Stimulated activated CD8-positive, alpha-beta memory T cell treated with anti-CD3 and anti-CD28 coated beads, Interleukin-12 subunit alpha, Interleukin-12 subunit beta, amount 100 ng/mL, for 4 hours (primary cell): Measurements from ENCODE around the gene DOCK1.

Experiments used
- DNase-seq: peaks from one replicate; pipeline ENCODE4 v3.0.0-alpha.2; 2020; ENCODE audit warnings: low read depth

The DOCK1 gene

DNA sequence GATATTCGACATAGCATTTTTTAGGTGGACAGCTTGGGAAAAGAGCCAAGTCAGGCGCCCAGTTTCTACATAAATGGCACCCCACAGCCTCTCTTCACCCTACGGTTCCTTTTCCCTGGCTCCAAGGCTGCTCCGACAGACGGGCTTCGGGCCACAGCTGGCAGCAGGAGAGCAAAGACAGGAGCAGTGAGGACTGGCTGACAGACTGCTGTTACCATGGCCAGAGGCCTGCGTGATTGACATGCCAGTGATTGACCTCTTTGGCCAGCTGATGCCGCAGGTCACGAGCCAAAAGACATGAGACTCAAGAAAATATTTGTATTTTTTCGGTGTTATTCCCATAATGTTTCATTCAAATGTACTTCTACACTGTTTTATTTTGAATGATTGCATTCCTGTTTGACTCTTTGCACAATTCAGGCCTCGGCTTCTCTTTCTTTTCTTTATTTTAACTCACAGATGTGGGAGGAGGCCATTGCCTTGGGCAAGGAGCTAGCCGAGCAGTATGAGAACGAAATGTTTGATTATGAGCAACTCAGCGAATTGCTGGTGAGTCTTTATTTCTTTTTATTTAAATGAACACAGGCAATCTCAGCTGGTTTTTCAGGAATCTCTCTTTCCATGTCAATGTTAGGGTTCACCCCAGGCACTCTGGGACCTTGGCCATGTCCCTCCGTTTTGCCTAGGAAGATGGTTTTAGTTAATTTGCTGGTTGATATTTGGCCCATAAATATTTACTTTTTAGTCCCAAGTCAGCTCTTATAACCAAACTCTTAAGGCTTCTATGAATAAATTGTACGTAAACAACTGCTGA, 497.6 kb downstream of the DOCK1 start:
- DNase-seq = no peak

DNA sequence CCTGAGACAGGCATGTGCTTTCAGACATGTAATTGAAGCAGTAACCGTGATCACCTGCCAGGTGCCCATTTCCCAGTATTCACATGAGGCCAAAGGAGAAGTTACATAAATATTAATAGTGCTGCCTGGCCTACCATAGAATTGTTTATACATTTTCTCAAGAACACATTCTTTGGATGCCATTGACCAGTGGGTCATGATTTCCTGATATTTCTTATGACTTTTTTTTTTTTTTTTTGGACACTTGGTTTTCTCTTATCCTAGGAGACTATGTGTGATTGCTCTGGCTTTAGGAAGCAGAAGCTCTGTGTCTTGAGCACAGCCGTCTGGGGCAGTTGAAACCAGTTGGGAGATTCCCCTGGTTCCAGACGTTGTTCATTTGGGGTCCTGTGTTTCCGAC, 500.0 kb downstream of the DOCK1 start:
- no peak for DNase-seq

DNA sequence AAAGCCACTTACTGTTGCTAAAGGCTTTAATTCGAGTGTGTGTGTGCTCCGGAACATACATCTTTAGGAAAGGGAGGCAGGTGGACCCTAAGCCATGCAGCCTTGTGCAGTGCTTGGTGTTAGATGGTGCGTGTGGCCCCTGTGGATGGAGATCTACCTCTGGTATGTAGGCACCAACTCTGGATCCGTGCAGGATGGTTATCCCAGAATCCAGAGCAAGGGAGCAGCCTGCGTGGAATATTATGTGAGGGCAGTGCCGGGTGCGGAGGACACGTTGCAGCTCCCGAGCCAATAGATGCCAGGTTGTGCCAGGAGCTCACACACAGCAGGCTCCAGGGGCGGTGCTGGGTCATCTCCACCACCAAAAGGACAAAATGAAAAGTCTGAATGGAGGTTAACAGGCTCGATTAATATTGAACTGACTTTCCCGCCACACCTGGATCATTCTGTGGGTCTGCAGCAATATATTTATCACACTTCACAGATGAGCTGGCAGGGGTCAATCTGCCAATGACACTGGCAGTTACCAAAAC, 500.9 kb downstream of the DOCK1 start:
- no peak for DNase-seq

DNA sequence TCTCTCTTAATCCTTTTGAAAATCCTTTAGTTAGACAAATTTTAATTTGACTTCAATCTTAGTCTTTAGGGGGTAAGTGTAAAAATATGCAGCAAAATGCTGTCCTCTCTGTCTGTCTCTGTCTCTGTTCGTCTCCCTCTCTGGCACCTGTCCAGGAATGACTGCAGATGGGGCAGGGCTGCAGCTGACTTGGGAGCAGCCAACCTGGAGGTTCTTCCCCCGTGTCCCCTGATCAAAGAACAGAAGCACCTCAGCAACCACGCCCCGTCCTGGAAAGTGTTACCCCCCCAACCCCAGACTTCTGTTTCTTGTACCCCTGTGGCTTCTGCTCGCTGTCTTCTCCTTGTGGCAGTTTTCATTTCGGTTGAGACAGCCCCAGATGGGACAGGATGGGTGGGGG, 502.3 kb downstream of the DOCK1 start:
- DNase-seq = no peak

DNA sequence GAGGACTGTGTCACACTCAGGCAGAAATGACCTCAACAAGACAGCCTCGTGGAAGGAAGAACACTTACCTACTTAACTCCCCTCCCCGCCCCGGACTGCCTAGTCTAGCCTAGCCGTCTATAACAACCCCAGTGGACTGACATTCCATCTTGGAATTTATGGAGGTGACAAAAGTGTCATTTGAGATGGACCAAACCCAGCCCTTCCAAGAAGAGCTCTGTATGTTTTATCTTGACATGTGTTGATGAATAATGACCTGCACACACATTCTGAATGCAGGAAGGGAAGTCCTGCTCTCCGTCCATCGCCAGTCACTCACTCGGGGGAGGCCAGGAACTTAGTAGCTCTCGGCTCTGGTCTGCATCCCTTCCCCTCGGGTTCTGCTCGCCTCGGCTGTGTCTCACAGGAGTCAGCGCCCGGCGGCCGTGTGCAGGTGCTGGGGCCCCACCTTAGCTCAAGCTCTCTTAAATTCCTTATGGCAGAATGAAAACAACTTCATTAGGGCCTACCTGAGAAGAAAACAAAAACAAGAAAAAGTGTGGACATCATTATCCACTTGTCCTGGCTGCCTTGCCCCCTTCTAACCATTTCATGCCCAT, 503.0 kb downstream of the DOCK1 start:
- DNase-seq = no peak

DNA sequence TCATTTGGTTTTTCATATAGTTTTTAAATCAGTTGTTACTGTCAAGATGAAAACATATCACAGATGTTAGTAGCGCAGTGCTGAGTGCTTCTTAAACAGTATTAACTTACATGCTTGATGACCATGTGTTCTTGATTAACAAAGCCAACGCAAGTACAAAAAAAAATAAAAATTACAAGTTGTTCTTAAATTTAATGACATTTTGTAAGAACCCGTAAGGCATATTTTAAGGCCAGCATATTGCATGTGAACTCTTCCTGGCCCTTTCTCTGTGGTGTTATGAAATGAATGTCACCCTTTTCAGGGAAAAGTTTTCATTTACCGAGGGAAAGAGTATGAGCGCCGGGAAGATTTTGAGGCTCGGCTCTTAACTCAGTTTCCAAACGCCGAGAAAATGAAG, 503.5 kb downstream of the DOCK1 start:
- DNase-seq = no peak

DNA sequence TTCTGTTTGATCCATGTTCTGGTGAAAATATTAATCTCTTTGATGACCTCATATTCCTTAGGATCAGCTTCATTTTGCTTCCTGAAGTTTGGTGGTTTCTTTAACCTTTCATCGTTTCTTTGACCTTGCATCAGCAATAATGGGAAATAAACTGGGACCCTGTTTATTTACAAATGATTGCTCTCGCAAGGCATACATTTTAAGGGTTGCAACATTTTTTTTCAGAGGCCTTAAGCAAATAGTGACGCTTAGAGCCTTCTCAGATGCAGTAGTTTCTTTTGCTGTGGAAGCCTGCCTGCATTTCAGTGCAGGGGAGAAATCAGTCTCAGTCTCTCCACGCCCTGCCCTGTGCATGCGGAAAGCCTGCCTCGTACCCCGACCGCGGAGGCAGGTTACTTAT, 504.8 kb downstream of the DOCK1 start:
- no peak for DNase-seq

DNA sequence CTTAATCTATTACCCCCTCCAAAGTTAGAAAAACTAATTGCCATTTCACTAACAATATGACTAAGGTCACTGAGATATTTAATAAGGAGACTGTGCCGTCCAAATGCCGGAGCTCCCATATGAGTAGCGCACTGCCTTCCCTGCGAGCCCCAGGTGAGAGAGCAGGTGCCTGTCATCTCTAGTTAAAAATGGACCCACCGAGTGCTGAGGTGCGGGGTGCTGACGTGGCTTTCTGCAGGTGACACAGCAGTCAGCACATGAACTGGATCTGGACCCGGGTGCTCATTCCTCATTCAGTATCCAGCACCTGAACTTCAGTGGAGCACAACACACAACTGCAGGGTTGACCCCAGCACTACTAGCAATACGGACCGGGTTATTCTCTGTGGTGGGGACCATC, 505.8 kb downstream of the DOCK1 start:
- no peak for DNase-seq

DNA sequence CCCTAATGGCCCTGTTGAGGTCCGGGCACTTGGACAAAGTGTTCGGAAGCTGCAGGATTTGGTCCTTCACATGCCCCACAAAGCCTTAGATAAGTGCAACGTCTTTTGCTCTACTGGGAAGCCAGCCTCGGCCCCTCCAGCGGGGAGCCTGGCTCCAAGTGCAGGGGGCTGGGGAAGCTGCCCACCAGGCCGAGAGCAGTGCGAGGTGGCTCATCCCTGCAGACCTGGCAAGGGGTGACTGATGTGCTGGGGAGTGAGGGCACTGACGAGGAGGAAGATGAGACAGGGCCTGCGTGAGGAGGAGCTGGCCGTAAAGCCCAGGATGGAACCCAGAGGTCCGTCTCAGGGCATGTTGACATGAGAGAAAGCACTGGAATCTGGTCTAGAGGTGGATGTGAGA, 508.1 kb downstream of the DOCK1 start:
- DNase-seq = no peak

DNA sequence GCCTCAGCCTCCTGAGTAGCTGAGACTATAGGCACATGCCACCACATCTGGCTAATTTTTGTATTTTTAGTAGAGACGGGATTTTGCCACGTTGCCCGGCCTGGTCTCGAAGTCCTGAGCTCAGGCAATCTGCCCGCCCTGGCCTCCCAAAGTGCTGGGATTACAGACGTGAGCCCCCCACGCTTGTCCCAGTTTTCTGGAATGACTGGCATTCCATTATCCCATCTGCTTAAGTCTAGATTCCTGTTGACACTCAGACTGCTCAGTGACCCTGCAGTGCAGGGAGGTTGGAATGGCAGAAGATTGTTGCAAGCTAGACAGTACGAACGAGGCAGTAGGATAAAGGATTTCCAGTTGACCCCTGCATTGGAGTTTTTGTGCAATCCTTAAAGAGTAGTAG, 508.8 kb downstream of the DOCK1 start:
- DNase-seq = no peak

DNA sequence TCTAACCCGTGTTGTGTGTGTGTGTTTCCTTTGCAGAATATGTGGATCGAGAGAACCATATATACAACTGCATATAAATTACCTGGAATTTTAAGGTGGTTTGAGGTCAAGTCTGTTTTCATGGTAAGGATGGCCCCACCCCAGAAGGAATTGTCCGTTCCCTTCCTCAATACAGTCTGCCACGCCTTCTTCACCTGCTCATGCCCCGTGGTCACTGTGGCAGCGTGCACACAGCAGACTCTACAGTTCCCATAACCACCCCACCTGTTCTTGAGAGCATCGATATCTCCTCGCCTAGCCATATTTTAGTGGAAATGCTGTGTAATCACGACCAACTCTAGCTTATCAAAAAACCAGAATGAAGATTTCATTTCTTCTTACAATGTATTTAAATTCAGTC, 509.9 kb downstream of the DOCK1 start:
- DNase-seq = no peak

DNA sequence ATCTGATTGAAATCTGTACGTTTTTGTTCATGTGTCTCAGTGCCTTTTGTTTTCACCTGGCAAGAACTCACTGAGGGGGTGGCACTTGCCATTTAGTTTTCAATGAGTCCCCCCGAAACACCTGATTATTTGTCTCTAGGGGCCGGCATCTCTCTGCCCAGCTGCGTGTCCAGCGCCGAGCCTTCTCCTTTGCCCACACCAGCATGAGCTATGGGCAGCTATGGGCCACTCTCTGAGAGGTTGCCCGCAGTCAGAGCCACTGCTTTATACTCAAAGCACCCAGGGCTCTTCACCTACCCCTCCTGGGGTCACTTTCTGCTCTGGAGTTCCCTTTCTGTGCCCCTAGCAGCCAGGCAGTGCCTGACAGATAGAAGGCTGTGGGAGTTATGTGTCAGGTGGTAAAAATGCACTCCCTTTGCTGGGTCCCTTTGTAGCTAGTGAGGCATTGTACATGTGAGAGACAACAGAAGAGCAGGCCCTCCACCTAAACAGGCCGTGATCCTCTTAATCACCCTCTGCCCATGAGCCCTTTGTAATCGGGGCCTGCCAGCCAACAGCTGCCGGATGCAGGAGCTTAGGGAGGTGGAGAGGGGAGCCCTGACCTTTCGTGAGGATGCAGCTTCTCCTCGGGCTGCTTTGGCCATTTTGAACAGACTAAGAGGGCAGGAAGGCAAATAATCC, 510.8 kb downstream of the DOCK1 start:
- DNase-seq = no peak

DNA sequence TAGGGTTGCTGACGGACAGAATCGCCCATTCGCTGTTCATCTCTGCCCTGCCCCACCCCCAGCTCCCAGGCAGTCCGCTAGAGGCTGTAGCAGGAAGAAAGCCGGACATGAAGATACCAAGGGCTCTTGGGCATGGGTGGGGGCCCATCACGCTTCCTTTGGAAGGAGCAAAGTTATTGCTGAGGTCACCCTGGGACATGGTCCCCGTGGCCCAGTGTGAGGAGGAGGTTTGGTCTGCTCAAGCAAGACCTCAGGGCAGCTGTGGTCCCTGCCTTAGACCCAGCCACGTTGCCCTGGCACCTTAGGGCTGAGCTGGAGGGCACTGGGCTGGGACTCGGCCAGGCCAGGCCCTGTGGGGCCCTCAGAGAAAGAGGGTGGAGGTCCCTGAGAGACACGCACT, 511.8 kb downstream of the DOCK1 start:
- no peak for DNase-seq

DNA sequence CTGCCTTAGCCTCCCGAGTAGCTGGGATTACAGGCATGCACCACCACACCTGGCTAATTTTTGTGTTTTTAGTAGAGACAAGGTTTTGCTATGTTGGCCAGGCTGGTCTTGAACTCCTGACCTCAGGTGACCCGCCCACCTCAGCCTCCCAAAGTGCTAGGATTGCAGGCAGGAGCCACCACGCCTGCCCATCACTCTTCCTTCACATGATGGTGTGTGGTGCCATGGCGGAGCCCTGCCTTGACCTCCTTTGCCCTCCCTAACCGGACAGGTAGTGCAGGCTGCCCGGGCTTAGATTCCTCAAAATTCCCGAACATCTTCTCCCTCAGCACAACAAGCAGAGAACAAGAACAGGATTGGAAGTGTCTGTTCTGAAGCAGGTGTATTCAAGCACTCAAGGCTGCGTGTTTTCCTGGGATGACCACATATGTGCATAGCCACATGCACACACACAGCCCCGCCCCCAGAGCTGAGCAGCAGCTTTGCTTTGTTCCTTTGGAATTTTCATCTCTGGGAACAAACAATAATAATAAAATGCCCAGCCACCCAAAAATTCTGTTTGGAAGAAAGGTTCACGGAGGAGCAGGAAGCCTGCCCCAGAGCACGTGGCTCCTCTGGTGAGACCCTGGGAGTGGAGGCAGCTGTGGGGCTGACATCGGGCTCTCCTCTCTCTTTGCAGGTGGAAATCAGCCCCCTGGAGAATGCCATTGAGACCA, 512.6 kb downstream of the DOCK1 start:
- DNase-seq = no peak

DNA sequence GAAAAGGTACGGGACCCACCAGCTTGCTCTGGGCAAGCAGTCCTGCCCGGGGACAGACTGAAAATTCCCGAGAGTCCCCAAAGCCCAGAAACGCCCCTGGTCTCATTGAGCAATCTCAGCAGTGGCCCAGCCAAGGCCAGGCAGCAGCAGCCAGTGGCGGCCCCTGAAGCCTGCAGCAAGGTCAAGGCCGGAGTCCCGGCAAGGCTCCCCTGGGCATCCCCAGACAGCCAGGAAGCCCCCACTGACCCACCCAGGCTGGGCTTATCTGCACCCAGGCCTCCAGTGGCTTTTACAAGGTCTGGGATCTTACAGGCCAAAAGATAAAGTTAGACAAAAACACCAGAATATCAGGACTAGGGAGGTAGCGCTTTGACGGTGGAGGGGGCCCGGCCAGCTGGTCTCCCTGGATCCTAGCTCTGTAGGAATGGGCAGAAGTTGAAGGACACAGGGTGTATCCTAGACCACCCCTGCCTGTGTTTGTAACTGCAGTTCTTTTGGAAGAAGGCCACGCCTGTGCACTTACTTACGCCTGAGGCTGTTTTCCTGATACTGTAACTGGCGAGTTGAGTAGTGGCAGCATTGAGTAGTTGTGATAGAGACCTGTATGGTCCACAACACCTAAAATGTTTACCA, 513.4 kb downstream of the DOCK1 start:
- no peak for DNase-seq

DNA sequence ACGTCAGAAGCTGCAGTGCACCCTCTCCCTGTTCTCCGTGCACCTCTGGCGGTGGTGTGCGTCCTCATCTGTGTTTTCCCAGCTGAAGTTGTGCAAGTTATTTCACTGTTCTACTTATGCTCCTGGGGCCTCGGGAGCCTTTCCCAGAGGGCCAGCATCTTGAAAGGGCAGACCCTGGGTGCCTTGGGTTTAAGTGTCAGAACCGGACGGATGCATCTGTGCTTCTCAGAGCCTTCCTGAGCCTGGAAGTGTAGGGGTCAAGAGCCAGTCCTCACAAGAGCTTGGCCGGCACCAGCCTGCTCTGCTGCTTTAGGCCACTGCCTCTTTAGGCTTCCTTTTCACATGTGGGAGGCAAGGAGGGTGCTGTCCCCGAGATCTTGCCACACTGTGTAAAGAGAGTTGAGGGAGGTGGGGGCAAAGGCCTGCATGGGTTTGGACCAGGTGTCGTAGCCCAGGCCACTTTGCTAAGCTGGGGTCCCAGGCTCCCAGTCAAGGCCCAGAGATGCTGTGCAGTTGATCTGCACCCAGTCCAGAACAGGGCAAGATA, 515.0 kb downstream of the DOCK1 start:
- DNase-seq = no peak

DNA sequence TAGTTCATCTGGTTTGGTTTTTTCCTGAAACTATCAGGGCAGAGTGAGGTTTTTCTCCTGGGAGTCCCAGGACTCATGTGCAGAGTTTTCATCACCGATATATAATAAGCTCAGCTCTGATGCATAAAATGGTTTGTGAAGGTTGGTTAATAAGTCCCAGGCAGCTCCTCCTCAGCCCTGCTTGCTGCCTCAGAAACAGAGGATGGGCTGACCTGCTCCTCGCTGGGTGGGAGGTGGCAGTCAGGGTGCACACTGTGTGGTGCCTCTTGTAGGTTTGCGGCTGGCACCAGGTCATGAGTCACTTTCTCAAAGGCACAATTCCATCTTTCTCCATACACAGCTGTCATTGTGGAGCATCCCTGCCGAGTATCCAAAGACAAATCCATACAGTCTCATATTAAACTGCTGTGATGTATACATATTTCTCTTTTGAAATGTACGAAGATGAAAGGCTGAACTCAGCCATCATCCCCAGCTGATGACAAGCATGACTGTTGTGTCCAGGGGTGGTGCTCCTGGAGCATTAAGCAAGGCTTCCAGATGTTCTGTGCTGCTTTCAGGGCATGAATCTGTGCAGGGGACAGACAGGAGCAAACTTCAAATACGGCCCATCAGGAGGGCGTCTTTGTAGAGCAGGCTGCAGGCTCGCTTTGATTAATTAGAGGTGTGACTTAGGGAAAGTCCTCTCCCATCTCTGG, 518.1 kb downstream of the DOCK1 start:
- DNase-seq = no peak

DNA sequence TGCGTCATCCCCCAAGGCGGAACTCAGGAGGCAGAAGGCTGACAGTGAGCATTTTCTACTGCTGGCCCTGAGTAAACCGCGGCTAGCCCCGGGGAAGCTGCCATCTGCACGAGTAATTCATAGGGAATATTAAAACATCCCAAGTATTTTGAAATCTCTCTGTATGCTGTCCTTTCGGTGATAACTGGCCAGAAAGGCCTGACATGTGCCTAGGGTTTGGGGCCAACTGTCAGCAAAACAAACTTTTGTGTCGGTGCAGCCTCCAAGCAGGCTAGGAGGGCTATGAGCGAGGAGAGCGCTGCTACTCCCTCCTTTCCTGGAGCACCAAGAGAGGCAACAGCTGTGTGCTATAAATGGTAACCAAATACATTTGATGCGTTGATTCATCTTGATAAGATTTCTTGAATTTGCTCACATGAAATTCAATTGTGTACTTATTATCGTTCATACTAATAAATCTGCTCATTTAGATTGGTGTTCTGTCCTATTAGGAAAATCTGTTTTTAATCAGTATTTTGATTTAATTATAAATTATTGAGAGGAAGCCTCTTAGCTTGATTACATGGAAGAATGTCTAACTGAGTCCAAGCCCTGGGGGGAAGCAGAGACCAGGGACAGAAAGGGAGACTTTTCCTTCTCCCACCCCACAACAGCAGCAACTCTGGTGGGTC, 519.5 kb downstream of the DOCK1 start:
- DNase-seq = no peak

DNA sequence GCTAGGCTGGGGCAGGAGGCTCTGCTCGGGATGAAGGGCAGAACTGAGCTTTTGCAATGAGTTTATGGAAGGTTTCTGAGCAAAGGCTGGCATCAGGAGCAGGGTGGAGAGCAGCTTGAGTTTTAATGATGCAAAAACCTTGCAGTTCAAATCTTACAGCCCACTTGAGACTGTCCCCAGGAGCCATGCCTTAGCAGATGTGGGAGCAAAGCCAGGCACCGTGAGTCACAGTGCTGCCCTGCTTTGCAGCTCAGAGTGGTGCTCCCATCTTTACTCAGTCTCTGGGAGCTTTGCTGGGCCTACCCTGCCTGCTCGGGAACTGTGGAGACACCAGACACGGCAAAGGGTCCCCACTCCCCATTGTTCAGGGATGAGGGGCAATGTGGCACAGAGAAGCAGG, 521.5 kb downstream of the DOCK1 start:
- no peak for DNase-seq

DNA sequence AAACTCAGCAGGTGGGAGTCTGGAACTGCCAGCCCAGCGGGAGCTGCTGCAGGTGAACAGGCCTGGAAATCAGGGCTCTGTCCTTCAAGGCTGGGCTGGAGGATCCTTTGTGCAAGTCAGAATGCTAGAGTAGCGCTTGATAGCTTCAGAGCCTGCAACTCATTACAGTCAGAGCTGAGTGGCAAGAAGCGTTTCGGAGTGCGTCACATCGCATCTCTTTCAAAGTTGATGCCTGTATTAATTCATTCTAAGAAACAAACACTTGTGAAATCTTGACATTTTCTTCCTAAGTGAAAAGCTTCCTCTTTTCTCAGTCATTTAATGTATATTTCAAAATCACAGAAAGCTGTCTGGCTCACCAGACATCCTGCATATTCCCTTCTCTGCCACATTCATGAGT, 522.7 kb downstream of the DOCK1 start:
- no peak for DNase-seq
